NCI-H69 (cell line): ENCODE measurements around the gene SETD6.

ENCODE experiments used
- DNase-seq: peaks from one replicate; lab custom pipeline; 2025; lab: John Stamatoyannopoulos, UW

Gene SETD6

GRCh38 chr16:58508671-58509251 lies 6.6 kb upstream of the SETD6 start:
- DNase-seq: no peak

GRCh38 chr16:58509256-58510096 lies 5.8 kb upstream of the SETD6 start:
- no peak for DNase-seq

GRCh38 chr16:58510097-58510775 lies 5.1 kb upstream of the SETD6 start:
- DNase-seq: no peak

DNA sequence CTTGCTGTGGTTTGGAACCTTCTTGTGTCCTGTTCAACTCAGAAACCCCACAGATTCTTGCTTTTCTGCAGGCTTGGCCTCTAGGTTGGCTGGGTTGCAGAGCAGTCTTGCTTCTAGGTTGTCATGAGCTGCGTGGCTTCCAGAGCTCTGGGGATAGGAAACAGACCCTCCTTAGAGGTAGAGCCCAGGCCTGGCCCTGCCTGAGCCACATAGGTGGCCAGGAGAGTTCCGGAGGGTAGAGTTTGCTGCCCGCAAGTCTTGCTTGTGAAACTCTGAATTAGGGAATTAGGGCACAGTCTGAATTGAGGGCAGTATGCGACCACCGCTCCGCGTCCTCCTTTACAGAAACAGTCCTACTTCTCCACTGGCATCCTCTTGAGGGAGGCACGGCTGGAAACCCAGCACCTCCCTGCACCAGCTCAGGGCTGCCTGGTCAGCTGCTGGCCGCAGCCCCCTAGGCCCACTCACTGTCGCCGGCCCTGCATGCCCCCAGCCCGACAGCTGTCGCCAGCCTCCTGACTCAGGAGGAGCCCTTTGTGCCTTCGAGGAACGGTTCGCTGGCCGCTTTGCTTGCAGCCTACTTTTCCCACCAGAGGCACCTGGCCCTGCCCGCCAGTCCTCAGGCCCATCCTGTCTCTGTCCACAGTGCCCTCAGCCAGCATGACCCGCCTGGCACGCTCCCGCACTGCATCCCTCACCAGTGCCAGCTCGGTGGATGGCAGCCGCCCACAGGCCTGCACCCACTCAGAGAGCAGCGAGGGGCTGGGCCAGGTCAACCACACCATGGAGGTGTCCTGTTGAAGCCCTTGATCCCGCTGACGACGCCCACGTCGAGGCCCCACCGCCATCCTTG lies 4.3 kb upstream of the SETD6 start:
- DNase-seq: no peak

DNA sequence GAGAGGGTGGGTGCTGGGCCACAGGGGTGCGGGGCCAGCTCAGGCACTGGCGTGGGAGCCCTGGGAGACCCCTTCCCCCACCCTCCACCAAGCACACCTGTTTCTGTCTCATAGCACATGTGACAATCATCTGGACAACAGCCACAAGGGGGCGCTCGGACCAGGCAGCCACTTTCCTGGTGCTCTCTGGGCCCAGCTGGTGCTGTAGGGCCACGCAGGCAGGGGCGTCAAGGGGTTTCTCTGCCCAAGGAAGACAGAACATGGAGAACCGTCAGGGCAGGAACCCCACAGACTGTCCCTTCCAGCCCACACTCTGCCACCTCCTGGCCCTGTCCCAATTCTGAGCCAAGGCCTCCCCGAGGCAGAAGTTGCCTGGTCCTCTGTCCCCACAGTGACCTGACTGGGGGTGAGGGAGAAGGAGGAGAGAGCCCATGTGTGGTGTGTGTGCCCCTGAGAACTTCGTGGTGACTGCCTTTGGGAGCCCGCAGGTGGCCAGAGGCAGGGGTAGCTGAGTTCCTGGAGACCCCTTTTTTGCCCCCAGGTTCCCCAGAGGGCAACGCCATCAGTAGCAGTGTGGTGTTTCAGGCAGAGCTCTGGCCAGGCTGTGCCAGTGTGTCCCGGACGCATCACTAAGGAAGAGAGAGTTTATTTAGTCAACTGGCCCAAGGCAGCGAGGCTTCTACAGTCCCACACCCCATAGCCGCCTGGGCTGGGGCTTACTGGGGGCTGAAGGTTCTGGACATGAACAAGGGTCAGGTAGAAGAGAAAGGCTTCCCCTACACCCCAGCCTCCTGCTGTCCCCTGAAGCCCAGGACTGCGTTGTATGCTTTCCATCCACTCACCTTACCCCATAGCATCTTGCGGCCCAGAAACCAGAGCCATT lies 3.1 kb upstream of the SETD6 start:
- peak; percentile 59 for DNase-seq

- DNase-seq: no peak
Measured at GRCh38 chr16:58513874-58514273, 1.4 kb upstream of the SETD6 start.

DNA sequence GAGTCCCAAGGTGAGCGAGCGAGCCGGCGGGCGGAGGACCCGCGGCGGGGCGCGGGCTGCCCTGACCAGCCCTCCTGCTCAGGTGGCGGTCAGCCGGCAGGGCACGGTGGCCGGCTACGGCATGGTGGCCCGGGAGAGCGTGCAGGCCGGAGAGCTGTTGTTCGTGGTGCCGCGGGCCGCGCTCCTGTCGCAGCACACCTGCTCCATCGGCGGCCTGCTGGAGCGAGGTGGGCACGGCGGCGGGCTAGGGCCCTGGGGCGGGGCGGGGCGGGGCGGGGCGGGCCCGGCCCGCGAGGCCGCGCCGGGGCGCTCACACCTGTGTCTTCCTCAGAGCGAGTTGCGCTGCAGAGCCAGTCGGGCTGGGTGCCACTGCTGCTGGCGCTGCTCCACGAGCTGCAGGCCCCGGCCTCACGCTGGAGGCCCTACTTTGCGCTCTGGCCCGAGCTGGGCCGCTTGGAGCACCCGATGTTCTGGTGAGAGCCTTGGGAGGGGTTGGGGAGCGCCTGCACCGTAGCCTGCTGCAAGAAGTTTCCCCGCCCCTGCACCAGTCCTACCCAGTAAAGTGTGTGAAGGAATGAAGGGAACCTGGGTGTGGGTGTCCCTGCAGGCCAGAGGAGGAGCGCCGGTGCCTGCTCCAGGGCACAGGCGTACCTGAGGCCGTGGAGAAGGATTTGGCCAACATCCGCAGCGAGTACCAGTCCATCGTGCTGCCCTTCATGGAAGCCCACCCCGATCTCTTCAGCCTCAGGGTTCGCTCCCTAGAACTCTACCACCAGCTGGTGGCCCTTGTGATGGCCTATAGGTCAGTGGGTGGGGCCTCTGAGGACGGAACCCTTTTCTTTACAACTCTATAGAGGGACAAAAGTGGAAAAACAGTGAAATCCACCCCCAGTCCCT lies 802 bp downstream of the SETD6 start:
- DNase-seq: peak; percentile 71

DNA sequence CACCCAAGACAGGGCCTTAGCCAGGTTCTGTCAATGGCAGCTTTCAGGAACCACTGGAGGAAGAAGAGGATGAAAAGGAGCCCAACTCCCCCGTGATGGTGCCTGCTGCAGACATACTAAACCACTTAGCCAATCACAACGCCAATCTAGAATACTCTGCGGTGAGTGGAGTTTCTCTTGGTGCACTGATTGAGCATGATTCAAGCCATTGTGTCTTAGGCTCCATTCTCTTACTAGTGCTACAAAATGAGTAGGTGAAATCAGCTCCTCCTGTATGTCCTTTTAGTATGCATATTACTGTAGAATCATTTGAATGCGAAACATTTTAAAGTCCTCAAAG lies 1.4 kb downstream of the SETD6 start:
- no peak for DNase-seq

GRCh38 chr16:58518083-58518979 lies 3.0 kb downstream of the SETD6 start:
- no peak for DNase-seq

GRCh38 chr16:58518980-58519368 lies 3.7 kb downstream of the SETD6 start:
- DNase-seq: no peak

DNA sequence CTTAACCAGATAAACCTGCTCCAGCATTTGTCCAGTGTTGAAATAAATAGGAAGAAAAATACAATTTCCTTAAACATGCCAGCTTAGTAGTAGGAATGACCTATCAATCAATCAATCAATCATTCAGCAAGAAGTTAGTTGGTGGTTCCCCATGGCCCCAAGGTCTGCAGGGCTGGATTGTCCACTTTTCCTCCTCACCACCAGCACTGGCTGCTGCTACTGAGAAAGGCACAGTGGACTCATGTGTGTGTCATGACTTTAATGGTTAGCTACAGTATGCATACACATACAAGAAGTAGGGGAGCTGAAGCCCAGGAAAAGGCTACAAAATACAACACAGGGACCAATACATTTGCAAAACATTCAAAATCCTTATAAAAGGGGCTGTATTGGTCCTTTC lies 4.4 kb downstream of the SETD6 start:
- DNase-seq: no peak

DNA sequence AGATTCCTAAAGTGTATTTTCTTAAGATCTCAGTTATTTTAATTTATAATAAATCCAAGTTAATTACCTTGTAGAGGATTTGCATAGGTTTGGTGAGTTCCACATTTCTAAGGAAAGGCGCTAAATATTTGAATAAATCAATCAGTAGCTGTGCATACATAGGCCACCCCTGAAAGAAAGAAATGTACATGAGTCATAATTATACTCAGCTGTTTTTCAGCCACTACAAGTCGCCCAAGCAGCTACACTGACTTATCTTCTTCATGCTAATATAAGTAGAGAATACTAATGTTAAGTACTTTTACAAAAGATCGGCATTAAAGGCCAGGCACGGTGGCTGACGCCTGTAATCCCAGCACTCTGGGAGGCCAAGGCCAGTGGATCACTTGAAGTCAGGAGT lies 14.9 kb downstream of the SETD6 start:
- DNase-seq: no peak

DNA sequence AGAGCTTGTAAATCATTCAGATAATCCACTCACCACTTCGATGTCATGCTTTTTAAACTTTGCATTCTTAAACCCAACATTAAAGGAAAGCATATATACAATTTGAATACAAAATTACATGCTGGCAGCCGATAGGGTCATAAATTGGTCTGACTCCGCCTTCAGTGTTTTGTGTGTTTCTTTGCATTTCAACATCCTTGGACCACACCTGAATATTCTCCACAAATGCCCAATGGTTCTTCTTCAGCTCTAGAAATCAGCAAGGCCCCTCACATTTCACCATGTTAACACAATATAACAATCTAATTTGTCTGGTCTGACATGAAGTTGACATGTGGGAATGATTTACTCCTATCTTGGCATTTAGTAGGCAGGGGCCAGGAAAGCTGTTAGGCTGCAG lies 17.1 kb downstream of the SETD6 start:
- DNase-seq: no peak

DNA sequence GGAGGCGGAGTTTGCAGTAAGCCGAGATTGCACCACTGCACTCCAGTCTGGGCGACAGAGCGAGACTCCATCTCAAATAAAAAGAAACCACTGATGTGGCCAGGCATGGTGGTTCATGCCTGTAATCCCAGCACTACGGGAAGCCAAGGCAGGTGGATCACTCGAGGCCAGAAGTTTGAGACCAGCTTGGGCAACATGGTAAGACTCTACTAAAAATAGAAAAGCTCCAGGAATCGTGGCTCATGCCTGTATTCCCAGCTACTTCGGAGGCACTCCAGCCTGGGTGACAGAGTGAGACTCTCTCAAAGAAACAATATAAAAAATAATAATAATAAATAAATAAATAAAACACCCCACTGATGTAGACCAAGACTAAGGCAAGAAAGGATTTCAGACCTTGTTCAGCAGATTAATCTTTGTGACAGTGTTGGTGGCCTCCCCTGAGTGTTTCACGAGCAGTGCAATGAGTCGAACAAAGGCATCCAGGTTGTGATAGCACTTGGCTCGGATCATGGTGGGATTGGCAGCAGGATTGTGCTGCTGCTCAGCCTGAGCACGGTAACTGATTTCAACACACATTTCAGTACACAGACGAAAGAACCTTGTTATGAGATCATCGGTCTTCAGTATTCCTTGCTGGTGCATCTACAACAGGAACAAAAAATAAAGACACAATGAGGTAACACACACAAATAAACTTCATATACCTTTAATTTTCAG lies 18.6 kb downstream of the SETD6 start:
- DNase-seq: no peak

DNA sequence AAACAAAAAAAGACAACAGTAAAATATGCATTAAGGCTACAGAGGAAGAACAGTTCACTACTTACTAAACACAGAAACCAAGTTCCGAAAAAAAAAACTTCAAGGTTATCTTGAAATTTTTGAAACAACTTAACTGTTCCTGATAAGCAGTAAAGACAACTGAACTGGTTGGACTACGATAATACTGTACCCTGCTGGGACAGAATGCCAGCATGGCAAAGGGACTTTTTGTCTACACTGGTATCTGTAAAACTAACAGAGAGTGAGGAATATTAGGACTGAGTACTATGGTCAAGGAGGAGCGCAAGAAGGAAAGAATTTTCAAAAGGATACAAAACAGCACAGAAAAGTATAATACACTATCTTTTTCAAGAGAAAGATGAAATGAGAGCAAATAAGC lies 19.8 kb downstream of the SETD6 start:
- no peak for DNase-seq

GRCh38 chr16:58536278-58536677 lies 21.0 kb downstream of the SETD6 start:
- no peak for DNase-seq

DNA sequence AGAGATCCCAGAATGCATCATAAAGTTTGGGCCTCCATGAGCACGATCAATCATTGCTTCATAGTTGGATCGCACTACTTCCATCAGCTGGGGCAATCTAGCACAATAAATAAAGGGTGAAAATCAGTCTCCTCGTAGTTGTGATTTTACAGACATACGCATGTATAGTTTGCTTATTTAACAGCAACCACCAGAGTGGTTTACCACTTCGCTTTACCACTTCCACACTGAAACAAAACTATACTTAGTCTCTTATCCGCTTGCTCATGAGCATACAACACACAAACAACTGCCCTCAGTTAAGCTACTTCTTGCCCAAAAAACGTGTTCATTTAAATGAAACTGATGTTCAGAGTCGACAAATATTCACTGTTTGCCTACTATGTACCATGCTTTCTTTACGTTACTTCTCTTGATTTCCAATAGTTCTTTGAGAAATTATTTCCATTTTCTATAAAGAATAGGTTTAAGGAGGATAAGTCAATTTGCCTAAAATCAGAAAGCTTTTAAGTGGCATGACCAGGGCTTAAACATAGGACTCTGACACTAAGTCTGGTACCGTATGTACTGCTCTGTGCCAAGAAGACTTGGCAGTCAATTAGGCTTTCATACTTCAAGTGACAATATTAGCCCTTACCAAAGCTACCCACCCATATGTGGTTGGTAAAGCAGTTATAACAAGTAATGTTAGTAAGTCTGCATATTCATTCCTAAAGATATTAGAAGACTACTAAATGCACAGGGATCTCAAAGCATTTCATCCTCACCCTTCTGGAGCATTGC lies 22.0 kb downstream of the SETD6 start:
- no peak for DNase-seq

DNA sequence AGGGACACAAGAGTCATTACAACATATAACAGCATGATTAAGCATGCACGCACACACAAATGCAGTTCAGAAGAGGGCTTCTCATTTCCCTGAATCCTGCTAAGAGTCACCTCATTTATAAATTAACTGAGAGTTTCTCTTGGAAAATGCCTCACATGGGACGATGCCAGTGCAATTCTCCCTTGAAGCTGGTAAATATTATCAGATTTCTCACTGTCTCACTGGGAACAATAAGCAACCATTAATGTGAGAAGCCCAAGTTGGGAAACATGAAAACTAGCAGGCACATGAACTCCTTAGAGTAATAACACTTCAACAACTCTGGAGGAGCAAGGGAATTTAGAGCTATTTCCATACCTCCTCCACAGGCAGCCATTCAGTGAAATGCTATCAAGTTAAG lies 26.4 kb downstream of the SETD6 start:
- no peak for DNase-seq
